Ovary (tissue), 9 donors: Measurements from ENCODE around the gene GRK1. TPM values are rescaled to one million over a fixed set of nuclear protein-coding genes. Genes with fewer than 3 reads are reported as not detected.

Experiments used
- DNase-seq, 5 donors: peaks; one replicate each; pipeline ENCODE4 v3.0.0-alpha.2; 2019 to 2020
- H3K27ac ChIP-seq, 2 donors: fragments of 200-600 bp; one replicate each; pipeline versions ENCODE4 v1.5.1 to v1.8.0; 2019 to 2022
- H3K27me3 ChIP-seq: fragments of 200-600 bp; one replicate; pipeline ENCODE4 v1.8.0; 2022
- H3K36me3 ChIP-seq: fragments of 200-600 bp; sonication (generic); one replicate; pipeline ENCODE4 v1.5.1; 2019
- H3K4me1 ChIP-seq: one replicate; pipeline ENCODE4 v1.8.1; 2013; ENCODE audit warnings: mild to moderate bottlenecking, moderate library complexity; ENCODE audit not compliant: insufficient read depth
- H3K4me3 ChIP-seq: fragments of 200-600 bp; sonication (generic); one replicate; pipeline ENCODE4 v1.5.1; 2017
- H3K9me3 ChIP-seq, 2 donors: fragments of 200-600 bp in 1 of 2; sonication (generic) in 1 of 2; one replicate each; pipeline versions ENCODE4 v1.5.1 to v1.8.1; 2013 to 2019; ENCODE audit warnings: mild to moderate bottlenecking in 1 of 2, moderate library complexity in 1 of 2
- EP300 ChIP-seq: sonication (generic); formaldehyde crosslinking; IDR thresholded peaks from one replicate; pipeline ENCODE4 v1.6.1; 2017; ENCODE audit warnings: antibody characterized with exemption
- POLR2A ChIP-seq: fragments of 450-650 bp; IDR thresholded peaks from one replicate; pipeline ENCODE4 v1.6.1; 2017; ENCODE audit warnings: antibody characterized with exemption, mild to moderate bottlenecking, moderate library complexity
- WGBS, 3 donors: extraction: QIAGEN DNeasy Blood & Tissue Kit in 1 of 3; methylation state at CpG; one replicate each; pipeline versions ENCODE4 v1.1.5 to v1.1.7; 2013 to 2017; 5-methylcytosine and 5-hydroxymethylcytosine counted together
- intact Hi-C, 4 donors: fragments of 100-400 bp; cut with DNase I; formaldehyde crosslinking; loops; one replicate each; pipeline versions ENCODE4 v1.11.0 to v1.15.1; 2022 to 2023
- polyA plus RNA-seq, 2 donors: library from polyadenylated mRNA; stranded (reverse); fragments of 200-250 nt in 1 of 2; fragments of 350-450 nt in 1 of 2; fragmentation: Illumina TruSeq in 1 of 2; extraction: RNeasy Lipid Tissue Mini Kit (QIAGEN cat#74804) in 1 of 2; gene quantifications; one replicate each; pipeline ENCODE4 v1.2.3, GENCODE V29; 2013 to 2014
- total RNA-seq, 7 donors: library from RNA; depleted of rRNA in 2 of 7; stranded (reverse); fragments of >200 nt in 2 of 7; fragmentation: NEBNext Ultra II Directional in 3 of 7; extraction: Animal tissue kit (Norgen Biotek cat#: 25700) in 3 of 7; gene quantifications; one replicate each; pipeline versions ENCODE4 v1.1.0 to v1.2.4, GENCODE V29; 2016 to 2023
- TF ChIP-seq, protein P1 (sequence below), 3 donors: fragments of 450-650 bp in 2 of 3; fragments of 200-600 bp in 1 of 3; IDR thresholded peaks; one replicate each; pipeline versions ENCODE4 v1.5.1 to v1.8.0; 2016 to 2022; ENCODE audit warnings: antibody characterized with exemption in 3 of 3, mild to moderate bottlenecking in 1 of 3
- donor health status: DM: no; HTN: no; CAD: no; lungs with moderate emphysema.
- donor health status: DM: no; HTN: no; CAD: no.
- donor health status: Bipolar disorder and iron deficiency.
- donor health status: DM: yes; HTN: yes; CAD: no.
- donor health status: DM: no; HTN: no; CAD: no.
- donor health status: DM: yes; HTN: yes; CAD: no.

GRK1 gene
- total and polyA plus RNA-seq, 9 donors: 0.02 to 0.10 (median 0.07) TPM; not detected in 6

DNA sequence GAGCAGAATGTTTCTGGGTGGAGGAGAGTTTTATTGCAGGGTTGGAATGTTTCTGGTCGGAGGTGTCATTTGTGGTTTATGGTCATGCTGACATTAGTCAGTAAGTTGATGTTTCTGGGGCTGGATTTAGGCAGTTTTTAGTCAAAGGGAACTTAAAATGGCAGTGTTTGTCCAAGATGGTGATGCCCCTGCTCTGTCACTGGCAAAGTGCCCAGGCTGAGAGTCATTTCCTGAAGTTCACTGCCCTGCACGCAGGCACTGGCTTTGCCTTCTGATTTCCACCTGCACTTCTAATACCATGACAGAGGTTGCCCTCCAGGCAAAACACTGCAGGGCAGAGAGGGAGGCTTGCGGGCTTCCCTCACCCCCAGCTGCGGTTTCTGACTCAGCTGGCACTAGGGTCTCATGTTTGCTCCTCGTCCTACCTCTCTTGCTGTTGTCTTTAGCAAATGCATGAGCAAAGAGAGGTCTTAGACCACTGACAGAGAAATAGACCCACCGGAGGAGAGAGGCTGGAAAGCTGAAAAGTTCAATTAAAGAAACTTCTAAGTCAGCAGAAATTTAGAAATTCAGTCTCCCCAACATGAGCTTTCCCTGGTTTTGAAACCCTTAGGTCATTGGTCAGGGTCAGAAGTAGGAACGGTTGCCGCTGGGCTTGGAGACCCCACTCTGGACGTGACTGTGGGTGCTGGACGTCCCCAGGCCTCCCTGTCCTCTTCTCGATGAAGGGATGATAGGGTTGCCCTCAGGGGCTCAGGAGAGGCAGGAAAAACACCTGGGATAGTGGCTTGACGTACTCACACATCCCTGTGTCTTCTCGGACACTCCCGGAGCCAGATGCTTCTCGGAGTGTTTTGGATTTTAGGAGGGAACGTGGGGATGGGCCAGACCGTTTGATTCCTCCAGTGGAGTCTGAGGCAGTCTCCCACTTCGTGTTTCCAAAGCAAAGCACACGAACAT is 118.3 kb downstream of the GRK1 start:
- Histone ChIP-seq H3K9me3 (no peaks in the 10 kb centered on the region), H3K4me3 (no peak overlapping the region), H3K27ac (no peak overlapping the region), H3K4me1 (no peaks in the 10 kb centered on the region), H3K27me3 (no peaks in the 10 kb centered on the region), H3K36me3 (no peaks in the 10 kb centered on the region)
- TF ChIP-seq, protein P1, sequence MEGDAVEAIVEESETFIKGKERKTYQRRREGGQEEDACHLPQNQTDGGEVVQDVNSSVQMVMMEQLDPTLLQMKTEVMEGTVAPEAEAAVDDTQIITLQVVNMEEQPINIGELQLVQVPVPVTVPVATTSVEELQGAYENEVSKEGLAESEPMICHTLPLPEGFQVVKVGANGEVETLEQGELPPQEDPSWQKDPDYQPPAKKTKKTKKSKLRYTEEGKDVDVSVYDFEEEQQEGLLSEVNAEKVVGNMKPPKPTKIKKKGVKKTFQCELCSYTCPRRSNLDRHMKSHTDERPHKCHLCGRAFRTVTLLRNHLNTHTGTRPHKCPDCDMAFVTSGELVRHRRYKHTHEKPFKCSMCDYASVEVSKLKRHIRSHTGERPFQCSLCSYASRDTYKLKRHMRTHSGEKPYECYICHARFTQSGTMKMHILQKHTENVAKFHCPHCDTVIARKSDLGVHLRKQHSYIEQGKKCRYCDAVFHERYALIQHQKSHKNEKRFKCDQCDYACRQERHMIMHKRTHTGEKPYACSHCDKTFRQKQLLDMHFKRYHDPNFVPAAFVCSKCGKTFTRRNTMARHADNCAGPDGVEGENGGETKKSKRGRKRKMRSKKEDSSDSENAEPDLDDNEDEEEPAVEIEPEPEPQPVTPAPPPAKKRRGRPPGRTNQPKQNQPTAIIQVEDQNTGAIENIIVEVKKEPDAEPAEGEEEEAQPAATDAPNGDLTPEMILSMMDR (IDR thresholded peaks at IDR 0.05): no peak
- no peak for TF ChIP-seq POLR2A
- TF ChIP-seq EP300: no peak
- peak in 1 of 5 donors; percentile 18 for DNase-seq
- 81 to 85% (median 84%) methylated on average over 19 of the region's 19 CpGs for WGBS, 3 donors
- intact Hi-C loops: no loop called here

- Histone ChIP-seq H3K27ac (no peak overlapping the region), H3K4me1 (no peaks in the 10 kb centered on the region), H3K9me3 (no peaks in the 10 kb centered on the region), H3K36me3 (no peaks in the 10 kb centered on the region), H3K4me3 (no peak overlapping the region), H3K27me3 (no peaks in the 10 kb centered on the region)
- 78 to 89% (median 82%) methylated on average over 17 of the region's 17 CpGs for WGBS, 3 donors
- intact Hi-C loops: no loop called here
- TF ChIP-seq EP300 (no peak), POLR2A (no peak)
- TF ChIP-seq, protein P1 (IDR thresholded peaks at IDR 0.05): no peak
- DNase-seq: no peak
Observed at GRCh38 chr13:113786262-113786841, 119.3 kb downstream of the GRK1 start.

Other genes with a start within 250 kb of the GRK1 start
- 1 to 10 TPM; 1.6 to 5.0 (median 1.9) TPM for gene ADPRHL1, start 213.7 kb upstream of the GRK1 start, total RNA-seq
- gene ADPRHL1, start 213.7 kb upstream of the GRK1 start, polyA plus RNA-seq: 1 to 10 TPM; 2.2 to 2.3 TPM
- 10 to 100 TPM; 12.1 to 31.4 (median 17.6) TPM for gene DCUN1D2, start 176.5 kb upstream of the GRK1 start, total RNA-seq
- 10 to 100 TPM in 1 of 2 donors, 1 to 10 TPM in 1; 9.7 to 15.4 TPM for gene DCUN1D2, start 176.5 kb upstream of the GRK1 start, polyA plus RNA-seq
- 10 to 100 TPM in 6 of 7 donors, 1 to 10 TPM in 1; 8.8 to 45.6 (median 33.8) TPM for gene TFDP1, start 82.5 kb upstream of the GRK1 start, total RNA-seq
- 10 to 100 TPM; 22.2 to 40.5 TPM for gene TFDP1, start 82.5 kb upstream of the GRK1 start, polyA plus RNA-seq
- under 1 TPM in 1 of 7 donors, not detected in 6; 0.28 TPM for gene ATP4B, start 9.0 kb upstream of the GRK1 start, total RNA-seq
- not detected for gene ATP4B, start 9.0 kb upstream of the GRK1 start, polyA plus RNA-seq
- gene TMEM255B, start 92.0 kb downstream of the GRK1 start, total RNA-seq: 10 to 100 TPM in 4 of 7 donors, 1 to 10 TPM in 2, under 1 TPM in 1; 0.60 to 18.6 (median 10.4) TPM
- 1 to 10 TPM; 2.1 to 7.9 TPM for gene TMEM255B, start 92.0 kb downstream of the GRK1 start, polyA plus RNA-seq
- 100 to 1,000 TPM in 6 of 7 donors, 10 to 100 TPM in 1; 98.3 to 336 (median 143) TPM for gene GAS6, start 196.9 kb downstream of the GRK1 start, total RNA-seq
- gene GAS6, start 196.9 kb downstream of the GRK1 start, polyA plus RNA-seq: 100 to 1,000 TPM in 1 of 2 donors, 10 to 100 TPM in 1; 44.9 to 183 TPM